Measurements from ENCODE around the gene VARS2.

- no peak for TF ChIP-seq POLR2A (IDR thresholded peaks at IDR 0.05)
- TF ChIP-seq CTCF (IDR thresholded peaks at IDR 0.05), result peak in 2 of 3 experiments; percentile 25 to 44
These were observed 28.5 kb downstream of the VARS2 start for GRCh38 chr6:30942338-30943060.
